ENCODE measurements around the gene NFIA.

DNA sequence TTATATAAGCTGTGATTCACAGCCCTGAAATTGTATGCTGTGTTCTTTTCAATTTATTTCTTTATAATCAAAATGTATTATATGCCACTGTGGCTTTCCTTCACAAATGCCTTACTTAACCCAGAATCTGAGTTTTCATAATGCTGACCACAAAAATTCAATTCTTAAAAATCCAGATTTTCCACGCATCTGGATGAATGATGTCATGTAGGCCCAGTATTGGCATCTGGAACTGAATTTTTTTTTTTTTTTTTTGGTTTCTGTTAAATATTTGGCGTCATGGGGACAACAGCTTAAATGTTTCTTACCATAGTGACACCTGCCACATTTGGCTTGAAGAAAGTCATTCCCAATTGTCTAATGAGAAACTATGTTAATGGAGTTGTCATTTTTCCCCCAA lies 345.8 kb downstream of the NFIA start:
- TF ChIP-seq, protein P1, sequence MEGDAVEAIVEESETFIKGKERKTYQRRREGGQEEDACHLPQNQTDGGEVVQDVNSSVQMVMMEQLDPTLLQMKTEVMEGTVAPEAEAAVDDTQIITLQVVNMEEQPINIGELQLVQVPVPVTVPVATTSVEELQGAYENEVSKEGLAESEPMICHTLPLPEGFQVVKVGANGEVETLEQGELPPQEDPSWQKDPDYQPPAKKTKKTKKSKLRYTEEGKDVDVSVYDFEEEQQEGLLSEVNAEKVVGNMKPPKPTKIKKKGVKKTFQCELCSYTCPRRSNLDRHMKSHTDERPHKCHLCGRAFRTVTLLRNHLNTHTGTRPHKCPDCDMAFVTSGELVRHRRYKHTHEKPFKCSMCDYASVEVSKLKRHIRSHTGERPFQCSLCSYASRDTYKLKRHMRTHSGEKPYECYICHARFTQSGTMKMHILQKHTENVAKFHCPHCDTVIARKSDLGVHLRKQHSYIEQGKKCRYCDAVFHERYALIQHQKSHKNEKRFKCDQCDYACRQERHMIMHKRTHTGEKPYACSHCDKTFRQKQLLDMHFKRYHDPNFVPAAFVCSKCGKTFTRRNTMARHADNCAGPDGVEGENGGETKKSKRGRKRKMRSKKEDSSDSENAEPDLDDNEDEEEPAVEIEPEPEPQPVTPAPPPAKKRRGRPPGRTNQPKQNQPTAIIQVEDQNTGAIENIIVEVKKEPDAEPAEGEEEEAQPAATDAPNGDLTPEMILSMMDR (IDR thresholded peaks at IDR 0.05) = no peak
- TF ChIP-seq POLR2A (IDR thresholded peaks at IDR 0.05) = no peak

All from Peyer's patch (tissue), 4 donors.